PC-9 (cell line): ENCODE data around the gene RGS19. TPM values are rescaled to one million over a fixed set of nuclear protein-coding genes. Genes with fewer than 3 reads are reported as not detected.

Source experiments
- BruUV-seq: library from RNA; stranded (reverse); fragments of 400-500 nt; replicated peaks from 2 replicates; lab custom pipeline; 2021; lab: Mats Ljungman, UMichigan
- CTCF ChIA-PET: fragments of 300-600 bp; sonication (Branson Sonifier 250); formaldehyde crosslinking; loops from one replicate; lab custom pipeline; 2022; ENCODE audit warnings: antibody characterized with exemption; lab: Charles Lee
- POLR2A ChIA-PET: fragments of 300-600 bp; sonication (Branson Sonifier 250); formaldehyde crosslinking; loops from one replicate; lab custom pipeline; 2022; ENCODE audit warnings: antibody characterized with exemption; ENCODE audit not compliant: unreplicated experiment; lab: Charles Lee
- DNase-seq, 2 experiments: peaks; one replicate each; pipeline versions ENCODE4 v3.0.0 to v3.0.0-alpha.2; 2015 to 2022; ENCODE audit warnings: mixed read lengths in 1 of 2
- H2AFZ ChIP-seq: fragments of 200-600 bp; sonication (generic); 2 replicates; pipeline ENCODE4 v1.8.1; 2017; ENCODE audit warnings: antibody characterized with exemption
- H3F3A ChIP-seq: fragments of 200-600 bp; sonication (generic); 2 replicates; pipeline ENCODE4 v1.8.1; 2017; ENCODE audit warnings: antibody characterized with exemption, mild to moderate bottlenecking, low read depth; ENCODE audit not compliant: insufficient read depth
- H3K27ac ChIP-seq: fragments of 200-600 bp; sonication (generic); 2 replicates; pipeline ENCODE4 v1.6.1; 2016; ENCODE audit warnings: mixed run types
- H3K27me3 ChIP-seq: fragments of 200-600 bp; sonication (generic); 2 replicates; pipeline ENCODE4 v1.6.1; 2016; ENCODE audit warnings: low read depth, mixed run types; ENCODE audit not compliant: insufficient read depth
- H3K36me3 ChIP-seq: fragments of 200-600 bp; sonication (generic); 2 replicates; pipeline ENCODE4 v1.6.1; 2016; ENCODE audit warnings: low read depth, mixed run types
- H3K4me1 ChIP-seq: fragments of 200-600 bp; sonication (generic); replicated peaks from 2 replicates; pipeline ENCODE4 v1.6.1; 2016; ENCODE audit warnings: mixed run types; ENCODE audit not compliant: insufficient read depth
- H3K4me2 ChIP-seq: fragments of 200-600 bp; sonication (generic); 2 replicates; pipeline ENCODE4 v1.6.1; 2017; ENCODE audit warnings: mixed run types
- H3K4me3 ChIP-seq: fragments of 200-600 bp; sonication (generic); 2 replicates; pipeline ENCODE4 v1.6.1; 2016; ENCODE audit warnings: mixed run types
- H3K79me2 ChIP-seq: fragments of 200-600 bp; sonication (generic); 2 replicates; pipeline ENCODE4 v1.6.1; 2017; ENCODE audit warnings: low read depth, mixed run types
- H3K9me2 ChIP-seq: fragments of 200-600 bp; sonication (generic); 2 replicates; pipeline ENCODE4 v1.8.1; 2017; ENCODE audit warnings: mild to moderate bottlenecking; ENCODE audit not compliant: insufficient read depth
- H3K9me3 ChIP-seq: fragments of 200-600 bp; sonication (generic); 2 replicates; pipeline ENCODE4 v1.8.1; 2016; ENCODE audit warnings: low read depth; ENCODE audit not compliant: insufficient read depth
- H4K20me1 ChIP-seq: fragments of 200-600 bp; sonication (generic); 2 replicates; pipeline ENCODE4 v1.8.1; 2017; ENCODE audit not compliant: insufficient read depth
- EZH2 ChIP-seq: fragments of 200-600 bp; sonication (generic); IDR thresholded peaks from 2 replicates; pipeline ENCODE4 v1.8.0; 2017; ENCODE audit warnings: antibody characterized with exemption, low read depth
- intact Hi-C: fragments of 100-400 bp; cut with micrococcal nuclease; formaldehyde crosslinking; loops from one replicate; pipeline ENCODE4 v1.10.0; 2022; ENCODE audit not compliant: unreplicated experiment
- total RNA-seq: library from RNA; stranded (reverse); gene quantifications from 2 replicates; pipeline ENCODE4 v1.2.3, GENCODE V29; 2021
- TF ChIP-seq, protein P1 (sequence below): fragments of 200-600 bp; sonication (generic); conservative IDR thresholded peaks from 2 replicates; pipeline ENCODE4 v1.6.1; 2017; ENCODE audit warnings: mixed run types, antibody characterized with exemption, mild to moderate bottlenecking, moderate library complexity

The RGS19 gene
- total RNA-seq, 1 experiment from 2014 or later = 33.3 TPM

- no peaks in the 10 kb centered on the region for H3F3A ChIP-seq
- no peaks in the 10 kb centered on the region; the same call in 1 of the 2 replicates for H4K20me1 ChIP-seq
- no TSS peak for BruUV-seq
- H3K27ac ChIP-seq = no peak overlapping the region
- no peaks in the 10 kb centered on the region for H3K79me2 ChIP-seq
- H2AFZ ChIP-seq = no peak overlapping the region
- no peak for TF ChIP-seq EZH2
- TF ChIP-seq, protein P1, sequence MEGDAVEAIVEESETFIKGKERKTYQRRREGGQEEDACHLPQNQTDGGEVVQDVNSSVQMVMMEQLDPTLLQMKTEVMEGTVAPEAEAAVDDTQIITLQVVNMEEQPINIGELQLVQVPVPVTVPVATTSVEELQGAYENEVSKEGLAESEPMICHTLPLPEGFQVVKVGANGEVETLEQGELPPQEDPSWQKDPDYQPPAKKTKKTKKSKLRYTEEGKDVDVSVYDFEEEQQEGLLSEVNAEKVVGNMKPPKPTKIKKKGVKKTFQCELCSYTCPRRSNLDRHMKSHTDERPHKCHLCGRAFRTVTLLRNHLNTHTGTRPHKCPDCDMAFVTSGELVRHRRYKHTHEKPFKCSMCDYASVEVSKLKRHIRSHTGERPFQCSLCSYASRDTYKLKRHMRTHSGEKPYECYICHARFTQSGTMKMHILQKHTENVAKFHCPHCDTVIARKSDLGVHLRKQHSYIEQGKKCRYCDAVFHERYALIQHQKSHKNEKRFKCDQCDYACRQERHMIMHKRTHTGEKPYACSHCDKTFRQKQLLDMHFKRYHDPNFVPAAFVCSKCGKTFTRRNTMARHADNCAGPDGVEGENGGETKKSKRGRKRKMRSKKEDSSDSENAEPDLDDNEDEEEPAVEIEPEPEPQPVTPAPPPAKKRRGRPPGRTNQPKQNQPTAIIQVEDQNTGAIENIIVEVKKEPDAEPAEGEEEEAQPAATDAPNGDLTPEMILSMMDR = no peak
- no peak overlapping the region for H3K4me2 ChIP-seq
- no peaks in the 10 kb centered on the region for H3K36me3 ChIP-seq
- no peaks in the 10 kb centered on the region for H3K9me2 ChIP-seq
- intact Hi-C loops = no loop called here
- POLR2A ChIA-PET = no interaction called here
- H3K4me1 ChIP-seq = no peaks in the 10 kb centered on the region
- peaks cover 96% of the 10 kb centered on the region for H3K27me3 ChIP-seq
- DNase-seq = peak; percentile 1 to 32
- no peak overlapping the region for H3K4me3 ChIP-seq
- CTCF ChIA-PET = no interaction called here
- H3K9me3 ChIP-seq = no peaks in the 10 kb centered on the region
Measured at GRCh38 chr20:64104667-64105451, 25.5 kb upstream of the RGS19 start.

- Histone ChIP-seq H3K27ac (no peak overlapping the region), H4K20me1 (no peaks in the 10 kb centered on the region; the same call in 1 of the 2 replicates), H3K79me2 (no peaks in the 10 kb centered on the region), H3K36me3 (no peaks in the 10 kb centered on the region), H3K27me3 (peaks cover 96% of the 10 kb centered on the region), H3F3A (no peaks in the 10 kb centered on the region), H2AFZ (no peak overlapping the region), H3K4me2 (no peak overlapping the region), H3K4me1 (no peaks in the 10 kb centered on the region), H3K9me3 (no peaks in the 10 kb centered on the region), H3K4me3 (no peak overlapping the region), H3K9me2 (no peaks in the 10 kb centered on the region)
- intact Hi-C loops = no loop called here
- TF ChIP-seq, protein P1 = no peak
- TF ChIP-seq EZH2 = no peak
- no TSS peak for BruUV-seq
- peak in 1 of 2 experiments; percentile 33 for DNase-seq
- CTCF ChIA-PET = interaction anchor here (0.6 kb wide), 1 partner anchor 537 kb away, joined by 4 read pairs; no protein-coding TSS in a partner anchor
- POLR2A ChIA-PET = no interaction called here
Measured at GRCh38 chr20:64103871-64104666, 24.8 kb upstream of the RGS19 start.

DNA sequence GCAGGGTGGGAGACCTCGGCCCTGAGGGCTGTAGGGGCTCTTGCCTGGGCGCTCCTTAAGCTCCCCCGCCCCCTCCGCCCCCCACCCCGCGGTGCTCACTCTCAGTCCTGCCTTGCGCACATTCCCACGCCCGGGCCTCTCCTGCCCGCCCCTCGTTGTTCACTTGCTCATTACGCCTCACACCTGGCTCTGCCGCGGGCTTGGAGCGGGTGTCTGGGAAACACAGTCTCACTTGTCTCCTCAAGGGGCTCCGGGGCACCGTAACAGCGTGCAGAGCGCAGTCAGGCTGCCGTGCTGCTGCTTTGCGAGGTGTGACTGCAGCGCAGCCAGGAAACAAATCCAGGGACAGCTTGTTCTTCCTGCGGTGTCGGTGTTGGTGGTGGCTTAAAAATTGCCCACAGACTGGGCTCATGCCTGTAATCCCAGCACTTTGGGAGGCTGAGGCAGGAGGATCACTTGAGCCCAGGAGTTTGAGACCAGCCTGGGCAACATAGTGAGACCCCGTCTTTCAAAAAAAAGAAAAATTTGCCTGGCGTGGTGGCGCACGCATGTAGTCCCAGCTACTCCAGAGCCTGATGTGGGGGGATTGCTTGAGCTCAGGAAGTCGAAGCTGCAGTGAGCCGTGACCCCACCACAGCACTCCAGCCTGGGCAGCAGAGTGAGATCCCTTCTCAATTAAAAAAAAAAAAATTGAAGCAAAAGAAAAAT lies 23.5 kb upstream of the RGS19 start:
- intact Hi-C loops = no loop called here
- no peaks in the 10 kb centered on the region; the same call in 1 of the 2 replicates for H4K20me1 ChIP-seq
- ChIA-PET CTCF (interaction anchor here (0.5 to 0.7 kb wide), 5 partner anchors 15 to 628 kb away, joined by 3 to 16 read pairs (median 6); no protein-coding TSS in a partner anchor), POLR2A (no interaction called here)
- no peak overlapping the region for H2AFZ ChIP-seq
- peaks cover 95% of the 10 kb centered on the region for H3K27me3 ChIP-seq
- no TSS peak for BruUV-seq
- H3F3A ChIP-seq = no peaks in the 10 kb centered on the region
- TF ChIP-seq, protein P1 = no peak
- no peak for TF ChIP-seq EZH2
- no peak overlapping the region for H3K4me3 ChIP-seq
- H3K36me3 ChIP-seq = no peaks in the 10 kb centered on the region
- no peaks in the 10 kb centered on the region for H3K9me2 ChIP-seq
- DNase-seq = peak in 1 of 2 experiments; percentile 33
- H3K79me2 ChIP-seq = no peaks in the 10 kb centered on the region
- H3K27ac ChIP-seq = no peak overlapping the region
- H3K4me2 ChIP-seq = no peak overlapping the region
- H3K4me1 ChIP-seq = no peaks in the 10 kb centered on the region
- H3K9me3 ChIP-seq = no peaks in the 10 kb centered on the region
